Stomach (tissue), 9 donors: Measurements from ENCODE around the gene ZNF821. TPM values are rescaled to one million over a fixed set of nuclear protein-coding genes. Genes with fewer than 3 reads are reported as not detected.
"Not testable (repeated sequence)": the region's sequence is repeated elsewhere in the genome, so short reads cannot be mapped to it uniquely, and the experiment has no call there.

Experiments
- DNase-seq, 2 donors: peaks; one replicate each; pipeline versions ENCODE4 v3.0.0 to v3.0.0-alpha.2; 2013 to 2019
- H3K27ac ChIP-seq, 5 donors: fragments of 200-600 bp in 4 of 5; sonication (generic) in 4 of 5; one replicate each; pipeline ENCODE4 v1.5.1; 2013 to 2019; ENCODE audit warnings: mild to moderate bottlenecking in 1 of 5, moderate library complexity in 1 of 5
- H3K27me3 ChIP-seq, 3 donors: fragments of 200-600 bp; sonication (generic); one replicate each; pipeline ENCODE4 v1.5.1; 2017 to 2019; ENCODE audit warnings: mixed run types in 1 of 3
- H3K36me3 ChIP-seq, 4 donors: fragments of 200-600 bp; sonication (generic); 1 replicate in 3 of 4; 2 replicates in 1 of 4; pipeline ENCODE4 v1.5.1; 2016 to 2019
- H3K4me1 ChIP-seq, 4 donors: fragments of 200-600 bp; sonication (generic); one replicate each; pipeline ENCODE4 v1.5.1; 2016 to 2019
- H3K4me3 ChIP-seq, 4 donors: fragments of 200-600 bp; sonication (generic) in 3 of 4; one replicate each; pipeline ENCODE4 v1.5.1; 2016 to 2019; ENCODE audit warnings: mild to moderate bottlenecking in 1 of 4
- H3K9me3 ChIP-seq, 4 donors: fragments of 200-600 bp; sonication (generic); one replicate each; pipeline ENCODE4 v1.5.1; 2016 to 2019
- EP300 ChIP-seq: sonication (generic); formaldehyde crosslinking; IDR thresholded peaks from one replicate; pipeline ENCODE4 v1.6.1; 2017; ENCODE audit warnings: antibody characterized with exemption
- POLR2A ChIP-seq, 4 donors: fragments of 450-650 bp; IDR thresholded peaks; one replicate each; pipeline ENCODE4 v1.6.1; 2016; ENCODE audit warnings: antibody characterized with exemption in 4 of 4, control low read depth in 2 of 4, mild to moderate bottlenecking in 1 of 4, moderate library complexity in 1 of 4
- POLR2AphosphoS5 ChIP-seq, 3 donors: sonication (generic); formaldehyde crosslinking; IDR thresholded peaks; one replicate each; pipeline ENCODE4 v1.6.1; 2016; ENCODE audit warnings: antibody characterized with exemption in 3 of 3
- WGBS, 5 donors: extraction: QIAGEN DNeasy Blood & Tissue Kit in 3 of 5; methylation state at CpG; one replicate each; pipeline versions ENCODE4 v1.1.5 to v1.1.7; 2013 to 2018; 5-methylcytosine and 5-hydroxymethylcytosine counted together
- intact Hi-C: fragments of 100-400 bp; cut with DNase I; formaldehyde crosslinking; loops from one replicate; pipeline ENCODE4 v1.15.1; 2023; ENCODE audit warnings: low total_unique reads
- polyA plus RNA-seq, 3 donors: library from polyadenylated mRNA; stranded (reverse); fragments of 200-250 nt; gene quantifications; one replicate each; pipeline ENCODE4 v1.2.3, GENCODE V29; 2013
- total RNA-seq, 5 donors: library from RNA; depleted of rRNA; stranded (reverse); fragments of >200 nt; gene quantifications; one replicate each; pipeline versions ENCODE4 v1.1.0 to v1.2.3, GENCODE V29; 2014 to 2016
- TF ChIP-seq, protein P1 (sequence below), 7 experiments: fragments of 450-650 bp in 4 of 7; fragments of 200-600 bp in 3 of 7; sonication (generic) in 3 of 7; IDR thresholded peaks; one replicate each; pipeline ENCODE4 v1.5.1; 2016 to 2019; ENCODE audit warnings: antibody characterized with exemption in 7 of 7, control low read depth in 2 of 7, mild to moderate bottlenecking in 1 of 7
- donor health status: healthy with polysubstance abuse.
- donor health status: Bipolar disorder and iron deficiency.
- donor health status: healthy.

The ZNF821 gene
- total and polyA plus RNA-seq, 8 donors, result 0.45 to 240 (median 5.2) TPM

DNA sequence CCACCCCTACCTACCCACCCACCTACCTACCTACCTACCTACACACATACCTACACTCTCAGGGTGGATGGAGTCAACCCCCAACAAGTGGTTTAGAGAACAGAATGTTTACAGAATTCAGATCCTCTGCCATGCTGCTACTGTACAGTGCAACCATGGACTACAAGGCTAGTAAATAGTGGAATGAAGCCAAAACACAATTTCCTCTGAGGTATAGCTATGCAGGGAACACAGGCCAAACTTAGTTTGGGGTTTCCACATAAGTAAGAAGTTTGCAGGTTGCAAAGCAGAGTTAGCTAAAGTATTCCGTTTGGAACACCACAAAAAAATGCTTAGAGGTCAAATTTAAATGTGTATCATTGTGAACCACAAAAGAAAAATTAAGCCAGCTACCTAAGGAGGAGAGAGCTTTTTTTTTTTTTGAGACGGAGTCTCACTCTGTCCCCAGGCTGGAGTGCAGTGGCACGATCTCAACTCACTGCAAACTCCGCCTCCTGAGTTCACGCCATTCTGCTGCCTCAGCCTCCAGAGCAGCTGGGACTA lies 72.7 kb downstream of the ZNF821 start:
- Histone ChIP-seq H3K9me3 (no peaks in the 10 kb centered on the region), H3K4me1 (peaks cover 21 to 35% (median 31%) of the 10 kb centered on the region in 4 donors), H3K36me3 (no peaks in the 10 kb centered on the region), H3K27me3 (no peaks in the 10 kb centered on the region), H3K27ac (peak overlapping the region; percentile 48 to 100 (median 99)), H3K4me3 (no peak overlapping the region)
- intact Hi-C loops, result no loop called here
- WGBS, 5 donors, result 32 to 50% (median 40%) methylated on average over 4 to 5 of the region's 5 CpGs
- DNase-seq, result peak in 1 of 2 donors; percentile 40
- TF ChIP-seq POLR2AphosphoS5 (IDR thresholded peaks at IDR 0.05) (no peak), POLR2A (IDR thresholded peaks at IDR 0.05) (no peak), EP300 (no peak)
- TF ChIP-seq, protein P1, sequence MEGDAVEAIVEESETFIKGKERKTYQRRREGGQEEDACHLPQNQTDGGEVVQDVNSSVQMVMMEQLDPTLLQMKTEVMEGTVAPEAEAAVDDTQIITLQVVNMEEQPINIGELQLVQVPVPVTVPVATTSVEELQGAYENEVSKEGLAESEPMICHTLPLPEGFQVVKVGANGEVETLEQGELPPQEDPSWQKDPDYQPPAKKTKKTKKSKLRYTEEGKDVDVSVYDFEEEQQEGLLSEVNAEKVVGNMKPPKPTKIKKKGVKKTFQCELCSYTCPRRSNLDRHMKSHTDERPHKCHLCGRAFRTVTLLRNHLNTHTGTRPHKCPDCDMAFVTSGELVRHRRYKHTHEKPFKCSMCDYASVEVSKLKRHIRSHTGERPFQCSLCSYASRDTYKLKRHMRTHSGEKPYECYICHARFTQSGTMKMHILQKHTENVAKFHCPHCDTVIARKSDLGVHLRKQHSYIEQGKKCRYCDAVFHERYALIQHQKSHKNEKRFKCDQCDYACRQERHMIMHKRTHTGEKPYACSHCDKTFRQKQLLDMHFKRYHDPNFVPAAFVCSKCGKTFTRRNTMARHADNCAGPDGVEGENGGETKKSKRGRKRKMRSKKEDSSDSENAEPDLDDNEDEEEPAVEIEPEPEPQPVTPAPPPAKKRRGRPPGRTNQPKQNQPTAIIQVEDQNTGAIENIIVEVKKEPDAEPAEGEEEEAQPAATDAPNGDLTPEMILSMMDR (IDR thresholded peaks at IDR 0.05), result no peak

DNA sequence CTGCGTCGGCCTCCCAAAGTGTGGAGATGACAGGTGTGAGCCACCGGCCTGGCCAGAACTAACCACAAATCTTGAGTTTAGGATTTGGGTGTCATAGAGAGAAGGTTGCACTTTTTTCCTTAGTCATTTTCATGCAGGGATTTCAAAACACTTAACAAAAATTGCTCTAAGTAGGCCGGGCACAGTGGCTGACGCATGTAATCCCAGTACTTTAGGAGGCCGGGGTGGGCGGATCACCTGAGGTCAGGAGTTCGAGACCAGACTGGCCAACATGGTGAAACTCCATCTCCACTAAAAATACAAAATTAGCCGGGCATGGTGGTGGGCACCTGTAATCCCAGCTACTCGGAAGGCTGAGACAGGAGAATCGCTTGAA lies 73.8 kb downstream of the ZNF821 start:
- 31 to 64% (median 58%) methylated on average over 11 of the region's 11 CpGs for WGBS, 5 donors
- H3K27me3 ChIP-seq, H3K36me3 ChIP-seq, intact Hi-C loops, H3K4me3 ChIP-seq, H3K9me3 ChIP-seq: not testable (repeated sequence)
- peak overlapping the region; percentile 92 to 100 (median 99) for H3K27ac ChIP-seq
- H3K4me1 ChIP-seq, result peaks cover 33 to 42% (median 40%) of the 10 kb centered on the region in 4 donors
- peak in 1 of 2 donors; percentile 12 for DNase-seq

Other genes starting within 250 kb of the ZNF821 start
- 10 to 100 TPM in 1 of 5 donors, 1 to 10 TPM in 4; 1.8 to 10.1 (median 5.8) TPM for gene PHLPP2, start 159.5 kb downstream of the ZNF821 start, total RNA-seq
- gene PHLPP2, start 159.5 kb downstream of the ZNF821 start, polyA plus RNA-seq, result 1 to 10 TPM in 1 of 3 donors, under 1 TPM in 2; 0.76 to 1.2 (median 0.85) TPM
- 100 to 1,000 TPM; 108 to 198 (median 174) TPM for gene AP1G1, start 75.3 kb downstream of the ZNF821 start, total RNA-seq
- gene AP1G1, start 75.3 kb downstream of the ZNF821 start, polyA plus RNA-seq, result 10 to 100 TPM; 11.7 to 18.8 (median 12.8) TPM
- gene ATXN1L, start 38.2 kb downstream of the ZNF821 start, total RNA-seq, result 10 to 100 TPM in 3 of 5 donors, 1 to 10 TPM in 2; 8.5 to 33.4 (median 16.9) TPM
- gene ATXN1L, start 38.2 kb downstream of the ZNF821 start, polyA plus RNA-seq, result 1 to 10 TPM; 4.2 to 9.3 (median 7.2) TPM
- 100 to 1,000 TPM; 159 to 270 (median 222) TPM for gene IST1, start 11.3 kb upstream of the ZNF821 start, total RNA-seq
- 100 to 1,000 TPM in 1 of 3 donors, 10 to 100 TPM in 2; 76.0 to 141 (median 83.9) TPM for gene IST1, start 11.3 kb upstream of the ZNF821 start, polyA plus RNA-seq
- 1 to 10 TPM in 1 of 5 donors, under 1 TPM in 1, not detected in 3; 0.92 to 5.3 TPM for gene PKD1L3, start 116.2 kb upstream of the ZNF821 start, total RNA-seq
- under 1 TPM in 1 of 3 donors, not detected in 2; 0.15 TPM for gene PKD1L3, start 116.2 kb upstream of the ZNF821 start, polyA plus RNA-seq
- 1 to 10 TPM in 4 of 5 donors, not detected in 1; 1.2 to 4.5 (median 3.8) TPM for gene DHODH, start 124.6 kb upstream of the ZNF821 start, total RNA-seq
- gene DHODH, start 124.6 kb upstream of the ZNF821 start, polyA plus RNA-seq, result 1 to 10 TPM; 2.7 to 6.0 (median 3.6) TPM
- 1 to 10 TPM in 2 of 5 donors, not detected in 3; 3.3 to 8.8 TPM for gene HP, start 170.3 kb upstream of the ZNF821 start, total RNA-seq
- 1 to 10 TPM; 1.6 to 8.0 (median 2.9) TPM for gene HP, start 170.3 kb upstream of the ZNF821 start, polyA plus RNA-seq
- gene HPR, start 179.0 kb upstream of the ZNF821 start, total RNA-seq, result 1 to 10 TPM in 1 of 5 donors, under 1 TPM in 1, not detected in 3; 0.55 to 8.7 TPM
- gene HPR, start 179.0 kb upstream of the ZNF821 start, polyA plus RNA-seq, result 1 to 10 TPM in 1 of 3 donors, under 1 TPM in 1, not detected in 1; 0.43 to 1.5 TPM
- 10 to 100 TPM in 2 of 5 donors, 1 to 10 TPM in 2, under 1 TPM in 1; 0.87 to 23.3 (median 4.5) TPM for gene TXNL4B, start 209.4 kb upstream of the ZNF821 start, total RNA-seq
- 1 to 10 TPM; 6.4 to 8.0 (median 6.7) TPM for gene TXNL4B, start 209.4 kb upstream of the ZNF821 start, polyA plus RNA-seq
- gene DHX38, start 209.7 kb upstream of the ZNF821 start, total RNA-seq, result 100 to 1,000 TPM in 1 of 5 donors, 10 to 100 TPM in 4; 11.1 to 153 (median 58.9) TPM
- gene DHX38, start 209.7 kb upstream of the ZNF821 start, polyA plus RNA-seq, result 10 to 100 TPM; 21.4 to 35.9 (median 24.8) TPM